LNCaP clone FGC (cell line): ENCODE data around the gene ETV6.

Experiments
- DNase-seq: peaks from one replicate; pipeline ENCODE4 v3.0.0-alpha.2; 2011; ENCODE audit warnings: low read depth
- H3K4me3 ChIP-seq: 2 replicates; pipeline ENCODE4 v1.5.1; 2011; ENCODE audit warnings: mild to moderate bottlenecking, low read depth, low read length, control low read depth
- TF ChIP-seq, protein P1 (sequence below): IDR thresholded peaks from 2 replicates; pipeline ENCODE4 v1.5.1; 2012; ENCODE audit warnings: mild to moderate bottlenecking; ENCODE audit not compliant: control insufficient read depth, insufficient read depth; ENCODE audit errors: extremely low read depth

ETV6 gene

DNA sequence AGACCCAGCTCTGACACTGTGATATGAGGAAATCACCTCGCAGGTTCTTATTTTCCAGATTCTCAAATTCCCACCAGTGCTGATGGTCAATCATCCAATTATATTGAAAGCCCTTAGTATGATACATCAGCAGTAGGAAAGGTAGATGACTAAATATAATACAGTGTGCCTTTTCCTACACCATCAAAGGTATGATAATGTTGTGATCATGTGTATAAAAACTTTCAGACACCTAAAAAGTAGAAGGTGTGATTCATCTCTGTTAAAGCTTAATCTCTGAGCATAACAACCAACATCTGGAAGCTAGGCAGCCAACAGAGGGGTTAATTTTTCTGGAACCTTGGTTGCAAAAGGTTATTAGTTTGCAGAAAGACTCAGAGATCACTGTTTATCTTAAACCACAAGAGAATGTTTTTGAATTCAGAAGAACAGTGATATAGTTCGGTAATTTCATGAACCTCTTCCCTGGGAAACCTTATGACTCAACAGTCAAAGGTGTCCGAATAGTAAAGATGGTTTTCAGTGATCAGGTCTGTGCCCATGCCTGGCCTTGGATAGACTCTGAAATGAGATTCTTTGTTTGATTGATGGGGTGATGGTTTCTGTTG is 122.5 kb downstream of the ETV6 start:
- TF ChIP-seq, protein P1, sequence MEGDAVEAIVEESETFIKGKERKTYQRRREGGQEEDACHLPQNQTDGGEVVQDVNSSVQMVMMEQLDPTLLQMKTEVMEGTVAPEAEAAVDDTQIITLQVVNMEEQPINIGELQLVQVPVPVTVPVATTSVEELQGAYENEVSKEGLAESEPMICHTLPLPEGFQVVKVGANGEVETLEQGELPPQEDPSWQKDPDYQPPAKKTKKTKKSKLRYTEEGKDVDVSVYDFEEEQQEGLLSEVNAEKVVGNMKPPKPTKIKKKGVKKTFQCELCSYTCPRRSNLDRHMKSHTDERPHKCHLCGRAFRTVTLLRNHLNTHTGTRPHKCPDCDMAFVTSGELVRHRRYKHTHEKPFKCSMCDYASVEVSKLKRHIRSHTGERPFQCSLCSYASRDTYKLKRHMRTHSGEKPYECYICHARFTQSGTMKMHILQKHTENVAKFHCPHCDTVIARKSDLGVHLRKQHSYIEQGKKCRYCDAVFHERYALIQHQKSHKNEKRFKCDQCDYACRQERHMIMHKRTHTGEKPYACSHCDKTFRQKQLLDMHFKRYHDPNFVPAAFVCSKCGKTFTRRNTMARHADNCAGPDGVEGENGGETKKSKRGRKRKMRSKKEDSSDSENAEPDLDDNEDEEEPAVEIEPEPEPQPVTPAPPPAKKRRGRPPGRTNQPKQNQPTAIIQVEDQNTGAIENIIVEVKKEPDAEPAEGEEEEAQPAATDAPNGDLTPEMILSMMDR, result no peak
- DNase-seq, result no peak
- no peak overlapping the region for H3K4me3 ChIP-seq

DNA sequence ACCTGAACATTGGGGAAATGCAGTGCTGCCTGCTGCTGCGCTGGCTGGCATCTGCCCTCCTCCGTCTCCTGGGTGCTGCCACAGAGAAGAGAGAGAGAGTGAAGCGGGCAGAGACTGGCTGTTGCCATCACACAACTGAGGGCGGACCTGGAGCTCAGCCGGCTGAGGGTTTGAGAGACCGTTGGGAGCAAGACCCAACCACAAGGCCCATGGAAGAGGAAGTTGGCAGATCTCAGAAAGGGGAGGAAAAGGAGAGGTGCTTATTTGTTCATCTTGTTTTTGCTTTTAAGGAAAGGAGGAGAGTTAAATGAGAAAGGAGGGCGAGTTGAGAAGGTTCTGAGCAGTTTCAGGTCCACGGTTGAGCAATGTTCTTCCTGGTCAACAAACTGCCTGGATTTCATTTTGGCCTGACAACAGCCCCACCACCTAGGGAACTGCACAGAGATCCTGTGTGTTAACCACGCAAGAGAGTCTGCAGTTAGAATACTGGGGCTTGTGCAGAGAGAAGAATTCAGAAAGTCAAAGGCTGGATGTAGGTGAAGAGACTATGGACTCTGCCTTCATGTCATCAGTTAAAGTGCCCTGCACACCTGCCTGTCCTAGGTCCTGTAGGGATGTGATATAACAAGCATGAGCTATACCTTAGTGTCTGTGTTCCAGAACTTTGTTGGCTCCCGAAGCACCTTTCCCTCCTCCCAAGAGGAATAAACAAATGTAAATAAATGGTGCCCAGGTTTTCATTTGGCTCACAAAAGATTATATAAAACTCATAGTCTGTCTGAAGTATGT is 124.6 kb downstream of the ETV6 start:
- DNase-seq, result no peak
- TF ChIP-seq, protein P1, result no peak
- no peak overlapping the region for H3K4me3 ChIP-seq

DNA sequence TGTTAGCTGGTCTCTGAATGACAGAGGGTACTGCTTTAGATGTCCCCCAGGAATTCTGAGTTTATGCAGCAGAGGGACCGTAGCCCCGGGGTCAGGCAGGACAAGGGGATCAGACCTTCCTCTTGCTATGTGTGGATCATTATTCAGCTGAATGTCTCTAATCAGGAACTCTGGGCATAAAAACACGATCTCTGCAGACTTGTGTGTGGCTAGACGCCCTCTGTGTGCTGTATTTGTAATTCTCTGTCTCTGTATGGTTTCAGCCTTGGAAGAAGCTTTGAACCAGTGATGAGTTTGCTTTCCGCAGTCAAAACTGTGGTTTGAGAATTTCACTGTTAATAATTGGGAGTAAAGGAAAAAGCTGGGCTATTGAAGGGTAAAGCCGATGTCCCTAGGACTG is 125.3 kb downstream of the ETV6 start:
- no peak overlapping the region for H3K4me3 ChIP-seq
- TF ChIP-seq, protein P1, result no peak
- no peak for DNase-seq

DNA sequence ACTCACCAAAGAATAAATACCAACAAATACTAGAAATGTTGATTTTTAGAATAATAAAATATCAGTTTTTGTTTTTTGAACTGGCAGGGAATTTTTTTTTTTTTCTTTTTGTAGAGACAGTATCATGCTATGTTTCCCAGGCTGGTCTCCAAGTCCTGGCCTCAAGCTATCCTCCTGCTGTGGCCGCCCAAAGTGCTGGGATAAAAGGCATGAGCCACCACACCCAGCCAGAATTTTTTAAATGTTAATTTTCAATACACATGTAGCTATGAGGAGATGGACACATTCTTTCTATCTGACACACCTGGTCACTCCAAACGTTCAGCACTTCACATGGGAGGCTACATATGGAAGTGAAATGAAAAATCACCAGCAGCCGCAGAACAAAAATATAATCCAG is 126.8 kb downstream of the ETV6 start:
- H3K4me3 ChIP-seq, result no peak overlapping the region
- TF ChIP-seq, protein P1, result no peak
- DNase-seq, result no peak

DNA sequence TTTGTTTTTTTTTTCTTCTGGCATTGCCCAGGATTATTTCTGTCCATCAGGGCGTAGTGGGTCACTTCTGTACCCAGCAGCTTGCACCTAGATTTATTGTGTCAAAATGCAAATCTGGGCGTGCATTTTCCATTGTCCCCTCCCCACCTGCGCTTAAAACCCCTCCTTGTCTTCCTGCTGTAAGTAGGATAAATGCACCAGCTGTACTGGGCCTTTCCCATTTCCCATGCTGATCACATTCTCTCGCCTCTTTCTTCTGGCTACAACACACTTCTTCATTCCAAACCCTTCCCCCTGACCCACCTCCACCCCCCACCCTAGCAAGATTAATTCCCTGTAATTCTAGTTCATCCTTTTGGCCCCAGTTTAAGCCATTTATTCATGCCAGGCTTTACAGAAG is 128.0 kb downstream of the ETV6 start:
- TF ChIP-seq, protein P1, result no peak
- no peak overlapping the region for H3K4me3 ChIP-seq
- no peak for DNase-seq

DNA sequence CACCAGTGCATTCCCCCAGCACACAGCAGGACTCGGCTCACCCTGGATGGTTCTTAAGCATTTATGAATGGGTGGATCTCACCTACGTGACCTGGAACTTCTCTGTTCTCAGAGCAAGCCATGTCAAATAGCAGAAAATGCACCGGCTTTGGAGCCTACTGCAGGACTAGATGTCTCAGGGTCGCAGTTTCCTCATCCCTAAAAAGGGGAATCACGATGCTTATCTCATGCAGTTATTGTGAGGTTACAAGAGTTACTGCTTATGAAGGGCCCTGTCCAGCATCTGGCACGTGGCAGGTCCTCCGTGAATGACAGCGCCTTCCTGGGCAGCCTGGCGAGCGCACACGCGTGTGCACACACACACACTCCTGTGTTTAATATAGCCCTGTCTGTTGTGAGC is 128.5 kb downstream of the ETV6 start:
- DNase-seq, result no peak
- no peak overlapping the region for H3K4me3 ChIP-seq
- TF ChIP-seq, protein P1, result no peak
